Upper lobe of left lung (tissue), 4 donors: ENCODE results near the gene RFXAP.

Source experiments
- CTCF ChIP-seq, 6 experiments: fragments of 450-650 bp in 4 of 6; fragments of 200-600 bp in 2 of 6; sonication (generic) in 2 of 6; IDR thresholded peaks; one replicate each; pipeline ENCODE4 v1.5.1; 2016 to 2019; ENCODE audit warnings: antibody characterized with exemption in 6 of 6
- EP300 ChIP-seq, 4 donors: sonication (generic); formaldehyde crosslinking; IDR thresholded peaks; one replicate each; pipeline ENCODE4 v1.5.1; 2017; ENCODE audit warnings: antibody characterized with exemption in 4 of 4, control low read depth in 2 of 4
- POLR2A ChIP-seq, 4 donors: fragments of 450-650 bp; IDR thresholded peaks; one replicate each; pipeline ENCODE4 v1.5.1; 2016 to 2017; ENCODE audit warnings: antibody characterized with exemption in 4 of 4, mild to moderate bottlenecking in 2 of 4

- TF ChIP-seq CTCF (IDR thresholded peaks at IDR 0.05) (no peak), POLR2A (IDR thresholded peaks at IDR 0.05) (no peak), EP300 (IDR thresholded peaks at IDR 0.05) (no peak)
These were observed 43.7 kb downstream of the RFXAP start for GRCh38 chr13:36862722-36863121.
